ENCODE measurements around the gene STAG1.
"Not testable (repeated sequence)": the region's sequence is repeated elsewhere in the genome, so short reads cannot be mapped to it uniquely, and the experiment has no call there.

The STAG1 gene

GRCh38 chr3:136642711-136643110 is 109.5 kb downstream of the STAG1 start:
- DNase-seq, result no peak

- DNase-seq, result no peak
Measured at GRCh38 chr3:136639069-136639468, 113.1 kb downstream of the STAG1 start.

- DNase-seq, result no peak
Measured at GRCh38 chr3:136637176-136637575, 115.0 kb downstream of the STAG1 start.

- no peak for DNase-seq
Measured at GRCh38 chr3:136634821-136635220, 117.4 kb downstream of the STAG1 start.

- DNase-seq, result no peak
Measured at GRCh38 chr3:136632625-136633081, 119.5 kb downstream of the STAG1 start.

- no peak for DNase-seq
Measured at GRCh38 chr3:136631424-136631823, 120.8 kb downstream of the STAG1 start.

GRCh38 chr3:136630915-136631314 is 121.3 kb downstream of the STAG1 start:
- no peak for DNase-seq

GRCh38 chr3:136626493-136626892 is 125.7 kb downstream of the STAG1 start:
- no peak for DNase-seq

- DNase-seq, result no peak
Measured at GRCh38 chr3:136624894-136625815, 127.0 kb downstream of the STAG1 start.

- DNase-seq, result peak; percentile 6 to 13
Measured at GRCh38 chr3:136624371-136624770, 127.8 kb downstream of the STAG1 start.

GRCh38 chr3:136621628-136622027 is 130.6 kb downstream of the STAG1 start:
- no peak for DNase-seq

GRCh38 chr3:136620436-136620835 is 131.7 kb downstream of the STAG1 start:
- DNase-seq, result no peak

GRCh38 chr3:136617969-136618525 is 134.1 kb downstream of the STAG1 start:
- DNase-seq, result not testable (repeated sequence)

- no peak for DNase-seq
Measured at GRCh38 chr3:136617198-136617597, 135.0 kb downstream of the STAG1 start.

GRCh38 chr3:136612512-136612911 is 139.7 kb downstream of the STAG1 start:
- DNase-seq, result no peak

- DNase-seq, result no peak
Measured at GRCh38 chr3:136606990-136607389, 145.2 kb downstream of the STAG1 start.

- not testable (repeated sequence) for DNase-seq
Measured at GRCh38 chr3:136606216-136606615, 146.0 kb downstream of the STAG1 start.

GRCh38 chr3:136604961-136605360 is 147.2 kb downstream of the STAG1 start:
- no peak for DNase-seq

GRCh38 chr3:136602818-136603217 is 149.4 kb downstream of the STAG1 start:
- no peak for DNase-seq

- DNase-seq, result peak in 1 of 2 experiments; percentile 6
Measured at GRCh38 chr3:136595913-136596697, 156.1 kb downstream of the STAG1 start.

- DNase-seq, result no peak
Measured at GRCh38 chr3:136586580-136586979, 165.6 kb downstream of the STAG1 start.

- no peak for DNase-seq
Measured at GRCh38 chr3:136584728-136585127, 167.4 kb downstream of the STAG1 start.

GRCh38 chr3:136583823-136584222 is 168.4 kb downstream of the STAG1 start:
- no peak for DNase-seq
